Activated naive CD8-positive, alpha-beta T cell treated with anti-CD3 and anti-CD28 coated beads for 36 hours (primary cell): ENCODE results near the gene VSTM1. TPM values are rescaled to one million over a fixed set of nuclear protein-coding genes. Genes with fewer than 3 reads are reported as not detected.
A peak's percentile ranks its signal among the peaks of the same experiment; 100 is the strongest.

Source experiments
- DNase-seq: peaks from one replicate; pipeline ENCODE4 v3.0.0; 2021
- H3K27ac Mint-ChIP-seq: one replicate; pipeline ENCODE4 v1.8.0; 2022; ENCODE audit warnings: mild to moderate bottlenecking, moderate library complexity, mixed read lengths
- H3K27me3 Mint-ChIP-seq: one replicate; pipeline ENCODE4 v1.8.0; 2022; ENCODE audit warnings: mild to moderate bottlenecking, mixed read lengths
- H3K36me3 Mint-ChIP-seq: one replicate; pipeline ENCODE4 v1.8.0; 2021; ENCODE audit warnings: mild to moderate bottlenecking, mixed read lengths
- H3K4me1 Mint-ChIP-seq: one replicate; pipeline ENCODE4 v1.8.0; 2021; ENCODE audit warnings: mixed read lengths
- H3K4me3 Mint-ChIP-seq: one replicate; pipeline ENCODE4 v1.8.0; 2022; ENCODE audit warnings: mild to moderate bottlenecking, moderate library complexity, mixed read lengths
- H3K9me3 Mint-ChIP-seq: one replicate; pipeline ENCODE4 v1.8.0; 2022; ENCODE audit warnings: mixed read lengths
- total RNA-seq, 2 experiments: library from RNA; stranded (reverse); gene quantifications; one replicate each; pipeline ENCODE4 v1.2.3, GENCODE V29; 2021

Gene VSTM1
- total RNA-seq, 2 experiments from 2014 or later, result not detected

- H3K36me3 Mint-ChIP-seq, result no peaks in the 10 kb centered on the region
- DNase-seq, result no peak
- no peaks in the 10 kb centered on the region for H3K9me3 Mint-ChIP-seq
- no peak overlapping the region for H3K4me3 Mint-ChIP-seq
- no peaks in the 10 kb centered on the region for H3K4me1 Mint-ChIP-seq
- peaks cover 36% of the 10 kb centered on the region for H3K27me3 Mint-ChIP-seq
- no peak overlapping the region for H3K27ac Mint-ChIP-seq
Observed at GRCh38 chr19:54035215-54036178, 28.2 kb downstream of the VSTM1 start.

DNA sequence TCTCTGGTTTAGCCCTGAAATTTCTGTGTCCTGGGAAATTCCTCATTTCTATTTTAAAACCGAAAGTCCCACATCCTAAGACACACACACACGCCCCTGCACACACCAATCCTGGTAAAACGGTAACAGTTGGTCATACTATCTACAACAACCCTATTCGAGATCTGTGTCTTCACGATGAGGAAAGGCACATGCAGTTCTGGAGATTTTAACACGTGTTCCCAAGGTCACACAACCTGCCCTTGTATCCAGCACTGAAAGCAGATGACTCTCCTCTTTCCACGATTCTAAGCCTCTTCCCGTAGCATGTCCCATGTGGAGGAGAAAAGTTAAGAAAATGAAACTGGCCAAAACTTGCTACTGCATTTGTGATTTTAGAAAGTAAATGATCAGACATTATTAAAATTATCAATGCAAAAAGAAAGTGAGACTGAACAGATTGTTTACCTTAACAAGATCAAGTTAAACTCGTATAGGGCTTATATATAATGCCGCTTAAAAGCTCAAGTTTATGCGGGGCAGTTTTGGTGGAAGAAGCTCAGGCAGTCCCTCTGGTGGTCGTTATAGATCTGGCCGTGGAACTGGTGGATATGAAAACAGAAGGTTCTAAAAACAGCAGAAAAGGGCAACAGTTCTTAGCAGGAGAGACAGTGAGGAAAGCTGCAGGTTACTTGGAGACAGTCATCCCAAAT lies 32.7 kb downstream of the VSTM1 start:
- Mint-ChIP-seq H3K27me3 (peaks cover 62% of the 10 kb centered on the region), H3K27ac (no peak overlapping the region), H3K36me3 (no peaks in the 10 kb centered on the region), H3K4me1 (no peaks in the 10 kb centered on the region), H3K4me3 (no peak overlapping the region), H3K9me3 (no peaks in the 10 kb centered on the region)
- no peak for DNase-seq

- Mint-ChIP-seq H3K27ac (no peak overlapping the region), H3K27me3 (peaks cover 59% of the 10 kb centered on the region), H3K9me3 (no peaks in the 10 kb centered on the region), H3K4me3 (no peak overlapping the region), H3K36me3 (no peaks in the 10 kb centered on the region), H3K4me1 (no peaks in the 10 kb centered on the region)
- peak; percentile 38 for DNase-seq
Observed at GRCh38 chr19:54029930-54030490, 33.7 kb downstream of the VSTM1 start.

DNA sequence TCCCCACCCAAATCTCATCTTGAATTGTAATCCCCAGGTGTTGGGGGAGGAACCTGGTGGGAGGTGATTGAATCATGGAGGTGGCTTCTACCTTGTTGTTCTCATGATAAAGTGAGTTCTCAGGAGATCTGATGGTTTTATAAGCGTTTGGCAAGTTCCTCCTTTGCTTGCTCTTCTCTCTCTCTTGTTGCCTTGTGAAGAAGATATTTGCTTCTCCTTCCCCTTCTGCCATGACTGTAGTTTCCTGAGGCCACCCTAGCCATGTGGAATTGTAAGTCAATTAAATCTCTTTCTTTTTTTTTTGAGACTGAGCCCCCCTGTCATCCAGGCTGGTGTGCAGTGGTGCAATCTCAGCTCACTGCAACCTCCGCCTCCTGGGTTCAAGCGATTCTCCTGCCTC lies 34.4 kb downstream of the VSTM1 start:
- no peak overlapping the region for H3K27ac Mint-ChIP-seq
- H3K27me3 Mint-ChIP-seq, result peaks cover 59% of the 10 kb centered on the region
- no peaks in the 10 kb centered on the region for H3K36me3 Mint-ChIP-seq
- DNase-seq, result no peak
- no peak overlapping the region for H3K4me3 Mint-ChIP-seq
- no peaks in the 10 kb centered on the region for H3K9me3 Mint-ChIP-seq
- H3K4me1 Mint-ChIP-seq, result no peaks in the 10 kb centered on the region

DNA sequence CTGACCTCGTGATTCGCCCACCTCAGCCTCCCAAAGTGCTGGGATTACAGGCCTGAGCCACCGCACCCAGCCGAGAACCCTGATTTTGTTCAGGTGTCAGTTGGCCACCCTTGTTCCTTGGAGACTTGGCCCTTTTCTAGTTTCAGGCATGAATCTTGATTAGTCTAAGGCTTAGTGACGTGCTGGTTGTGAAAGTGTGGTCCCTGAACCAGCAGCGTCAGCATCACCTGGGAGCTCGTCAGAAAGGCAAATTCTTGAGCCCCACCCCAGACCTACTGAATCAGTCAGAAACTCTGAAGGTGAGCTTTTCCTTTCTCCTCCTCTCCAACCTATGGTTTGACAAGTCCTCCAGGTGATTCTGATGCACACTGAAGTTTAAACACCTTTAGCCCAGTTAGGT lies 37.0 kb downstream of the VSTM1 start:
- Mint-ChIP-seq H3K9me3 (no peaks in the 10 kb centered on the region), H3K36me3 (no peaks in the 10 kb centered on the region), H3K27me3 (peaks cover 69% of the 10 kb centered on the region), H3K4me1 (no peaks in the 10 kb centered on the region), H3K4me3 (no peak overlapping the region), H3K27ac (no peak overlapping the region)
- DNase-seq, result no peak

GRCh38 chr19:54024660-54025059 lies 39.0 kb downstream of the VSTM1 start:
- H3K9me3 Mint-ChIP-seq, result no peaks in the 10 kb centered on the region
- H3K27me3 Mint-ChIP-seq, result peaks cover 63% of the 10 kb centered on the region
- H3K27ac Mint-ChIP-seq, result no peak overlapping the region
- no peaks in the 10 kb centered on the region for H3K36me3 Mint-ChIP-seq
- DNase-seq, result no peak
- H3K4me3 Mint-ChIP-seq, result no peak overlapping the region
- H3K4me1 Mint-ChIP-seq, result peaks cover 6% of the 10 kb centered on the region

- no peak overlapping the region for H3K4me3 Mint-ChIP-seq
- H3K9me3 Mint-ChIP-seq, result no peaks in the 10 kb centered on the region
- H3K27me3 Mint-ChIP-seq, result peaks cover 61% of the 10 kb centered on the region
- H3K36me3 Mint-ChIP-seq, result no peaks in the 10 kb centered on the region
- no peak overlapping the region for H3K27ac Mint-ChIP-seq
- H3K4me1 Mint-ChIP-seq, result peaks cover 6% of the 10 kb centered on the region
- no peak for DNase-seq
Observed at GRCh38 chr19:54023191-54023590, 40.5 kb downstream of the VSTM1 start.

DNA sequence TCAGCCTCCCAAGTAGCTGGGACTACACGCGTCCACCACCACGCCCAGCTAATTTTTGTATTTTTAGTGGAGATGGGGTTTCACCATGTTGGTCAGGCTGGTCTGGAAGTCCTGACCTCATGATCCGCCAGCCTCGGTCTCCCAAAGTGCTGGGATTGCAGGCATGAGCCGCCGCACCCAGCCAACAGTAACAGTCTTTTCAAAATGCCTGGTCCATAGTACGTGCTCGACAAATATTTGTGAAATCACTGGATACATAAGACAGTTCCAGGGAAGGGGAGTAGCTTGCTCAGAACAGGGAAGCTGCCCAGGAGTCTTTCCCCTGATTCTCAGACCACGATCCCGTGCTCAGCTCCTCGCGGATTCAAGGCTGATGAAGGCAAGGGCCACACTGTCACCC lies 41.8 kb downstream of the VSTM1 start:
- Mint-ChIP-seq H3K36me3 (no peaks in the 10 kb centered on the region), H3K27ac (no peak overlapping the region), H3K4me1 (peaks cover 6% of the 10 kb centered on the region), H3K27me3 (peaks cover 64% of the 10 kb centered on the region), H3K9me3 (no peaks in the 10 kb centered on the region), H3K4me3 (no peak overlapping the region)
- no peak for DNase-seq

- no peaks in the 10 kb centered on the region for H3K9me3 Mint-ChIP-seq
- no peaks in the 10 kb centered on the region for H3K36me3 Mint-ChIP-seq
Observed at GRCh38 chr19:54021363-54021762, 42.3 kb downstream of the VSTM1 start.

GRCh38 chr19:54017261-54017660 lies 46.4 kb downstream of the VSTM1 start:
- Mint-ChIP-seq H3K4me1 (peaks cover 6% of the 10 kb centered on the region), H3K27ac (no peak overlapping the region), H3K4me3 (no peak overlapping the region), H3K36me3 (no peaks in the 10 kb centered on the region), H3K9me3 (no peaks in the 10 kb centered on the region), H3K27me3 (peaks cover 54% of the 10 kb centered on the region)
- DNase-seq, result no peak

More at GRCh38 chr19:54021363-54021762, 42.3 kb downstream of the VSTM1 start:
- Mint-ChIP-seq H3K4me3 (no peak overlapping the region), H3K4me1 (peaks cover 6% of the 10 kb centered on the region), H3K27me3 (peaks cover 60% of the 10 kb centered on the region), H3K27ac (no peak overlapping the region)
- no peak for DNase-seq

DNA sequence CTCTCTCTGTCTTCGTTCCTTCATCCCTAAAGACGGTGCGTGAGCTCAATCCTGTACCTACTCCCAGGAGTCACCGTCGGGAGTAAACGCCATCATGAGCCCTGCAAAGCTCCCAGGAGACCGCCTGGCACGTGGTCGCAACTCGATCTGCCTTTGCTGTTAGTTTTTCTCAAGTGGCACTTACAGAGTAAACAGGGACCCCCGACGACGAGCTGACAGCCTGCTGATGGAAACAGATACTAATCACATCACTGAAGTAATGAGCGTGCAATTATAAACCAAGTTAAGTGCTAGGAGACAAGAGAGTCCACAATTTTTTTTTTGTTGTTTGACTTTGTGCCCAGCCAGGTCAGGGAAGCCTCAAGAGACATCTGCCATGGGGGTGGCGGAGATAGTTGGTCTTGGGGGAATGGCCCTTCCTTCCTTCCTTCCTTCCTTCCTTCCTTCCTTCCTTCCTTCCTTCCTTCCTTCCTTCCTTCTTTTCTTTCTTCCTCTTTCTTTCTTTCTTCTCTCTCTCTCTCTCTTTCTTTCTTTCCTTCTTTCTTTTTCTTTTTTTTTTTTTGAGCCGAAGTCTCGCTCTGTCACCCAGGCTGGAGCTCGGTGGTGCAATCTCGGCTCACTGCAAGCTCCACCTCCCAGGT lies 48.7 kb downstream of the VSTM1 start:
- DNase-seq, result no peak
- H3K4me1 Mint-ChIP-seq, result peaks cover 2% of the 10 kb centered on the region
- H3K4me3 Mint-ChIP-seq, result no peak overlapping the region
- no peaks in the 10 kb centered on the region for H3K9me3 Mint-ChIP-seq
- H3K27me3 Mint-ChIP-seq, result peaks cover 53% of the 10 kb centered on the region
- H3K36me3 Mint-ChIP-seq, result no peaks in the 10 kb centered on the region
- no peak overlapping the region for H3K27ac Mint-ChIP-seq

- H3K9me3 Mint-ChIP-seq, result no peaks in the 10 kb centered on the region
- no peaks in the 10 kb centered on the region for H3K36me3 Mint-ChIP-seq
- no peak for DNase-seq
- no peaks in the 10 kb centered on the region for H3K4me1 Mint-ChIP-seq
- H3K27ac Mint-ChIP-seq, result no peak overlapping the region
- H3K27me3 Mint-ChIP-seq, result peaks cover 53% of the 10 kb centered on the region
- H3K4me3 Mint-ChIP-seq, result no peak overlapping the region
Observed at GRCh38 chr19:54013866-54014265, 49.8 kb downstream of the VSTM1 start.

DNA sequence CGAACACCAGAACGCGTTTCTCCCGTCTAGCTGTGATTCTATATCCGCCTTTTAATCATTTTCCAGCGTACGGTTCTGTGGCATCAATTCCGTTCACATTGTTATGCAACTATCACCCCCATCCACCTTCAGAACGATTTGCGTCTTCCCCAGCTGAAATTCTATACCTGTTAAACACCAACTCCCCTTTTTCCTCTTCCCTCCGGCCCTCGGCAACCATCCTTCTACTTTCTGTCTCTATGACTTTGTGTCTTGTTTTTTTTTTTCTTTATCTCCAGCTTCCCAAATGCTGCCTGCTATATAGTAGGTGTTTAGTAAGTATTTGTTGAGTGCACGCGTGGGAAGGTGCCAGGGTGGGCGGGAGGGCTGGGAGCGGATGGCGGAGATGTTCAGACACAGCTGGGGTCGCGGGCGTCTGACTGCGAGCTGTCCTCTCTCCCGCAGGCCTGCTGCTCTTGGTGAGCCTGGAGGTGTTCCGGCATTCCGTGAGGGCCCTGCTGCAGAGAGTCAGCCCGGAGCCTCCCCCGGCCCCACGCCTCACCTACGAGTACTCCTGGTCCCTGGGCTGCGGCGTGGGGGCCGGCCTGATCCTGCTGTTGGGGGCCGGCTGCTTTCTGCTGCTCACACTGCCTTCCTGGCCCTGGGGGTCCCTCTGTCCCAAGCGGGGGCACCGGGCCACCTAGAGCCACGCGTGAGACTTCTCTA lies 52.0 kb downstream of the VSTM1 start:
- Mint-ChIP-seq H3K4me3 (no peak overlapping the region), H3K36me3 (no peaks in the 10 kb centered on the region), H3K9me3 (no peaks in the 10 kb centered on the region), H3K4me1 (no peaks in the 10 kb centered on the region), H3K27me3 (peaks cover 56% of the 10 kb centered on the region), H3K27ac (no peak overlapping the region)
- no peak for DNase-seq

DNA sequence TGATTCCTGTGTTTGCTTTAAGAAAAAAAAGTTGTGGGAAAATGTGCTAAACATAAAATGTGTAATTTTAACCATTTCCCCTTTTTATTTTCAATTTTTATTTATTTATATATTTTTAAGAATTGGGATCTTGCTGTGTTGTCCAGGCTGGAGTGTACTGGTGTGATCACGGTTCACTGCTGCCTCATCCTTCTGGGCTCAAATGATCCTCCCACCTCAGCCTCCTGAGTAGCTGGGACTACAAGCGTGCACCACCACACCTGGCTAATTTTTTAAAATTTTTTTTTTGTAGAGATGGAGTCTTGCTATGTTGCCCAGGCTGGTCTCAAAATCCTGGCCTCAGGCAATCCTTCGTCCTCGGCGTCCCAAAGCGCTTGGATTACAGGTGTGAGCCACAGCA lies 53.2 kb downstream of the VSTM1 start:
- Mint-ChIP-seq H3K27ac (no peak overlapping the region), H3K36me3 (no peaks in the 10 kb centered on the region), H3K27me3 (peaks cover 51% of the 10 kb centered on the region), H3K4me1 (no peaks in the 10 kb centered on the region), H3K4me3 (no peak overlapping the region), H3K9me3 (no peaks in the 10 kb centered on the region)
- no peak for DNase-seq
